IPS-20b (cell line): ENCODE measurements around the gene ZMYM3.
"Not testable (repeated sequence)": the region's sequence is repeated elsewhere in the genome, so short reads cannot be mapped to it uniquely, and the experiment has no call there.

ENCODE experiments used
- H3K27ac ChIP-seq: one replicate; pipeline ENCODE4 v1.5.1; 2013; ENCODE audit warnings: low read length
- H3K27me3 ChIP-seq: 2 replicates; pipeline ENCODE4 v1.6.1; 2013; ENCODE audit warnings: mild to moderate bottlenecking, low read length, inconsistent platforms; ENCODE audit not compliant: insufficient read depth
- H3K36me3 ChIP-seq: 2 replicates; pipeline ENCODE4 v1.6.1; 2013; ENCODE audit warnings: low read depth, mild to moderate bottlenecking, inconsistent platforms, low read length, moderate library complexity; ENCODE audit not compliant: insufficient read depth
- H3K4me1 ChIP-seq: 2 replicates; pipeline ENCODE4 v1.6.1; 2013; ENCODE audit warnings: mild to moderate bottlenecking, control low read depth, inconsistent platforms, low read length, moderate library complexity; ENCODE audit not compliant: insufficient read depth
- H3K4me3 ChIP-seq: 2 replicates; pipeline ENCODE4 v1.5.1; 2013; ENCODE audit warnings: mild to moderate bottlenecking, low read length, inconsistent platforms
- H3K9ac ChIP-seq: 2 replicates; pipeline ENCODE4 v1.6.1; 2013; ENCODE audit warnings: low read depth, mild to moderate bottlenecking, inconsistent platforms, low read length, moderate library complexity
- H3K9me3 ChIP-seq: 2 replicates; pipeline ENCODE4 v1.6.1; 2013; ENCODE audit warnings: mild to moderate bottlenecking, low read depth, low read length, inconsistent platforms; ENCODE audit not compliant: insufficient read depth

Gene ZMYM3

DNA sequence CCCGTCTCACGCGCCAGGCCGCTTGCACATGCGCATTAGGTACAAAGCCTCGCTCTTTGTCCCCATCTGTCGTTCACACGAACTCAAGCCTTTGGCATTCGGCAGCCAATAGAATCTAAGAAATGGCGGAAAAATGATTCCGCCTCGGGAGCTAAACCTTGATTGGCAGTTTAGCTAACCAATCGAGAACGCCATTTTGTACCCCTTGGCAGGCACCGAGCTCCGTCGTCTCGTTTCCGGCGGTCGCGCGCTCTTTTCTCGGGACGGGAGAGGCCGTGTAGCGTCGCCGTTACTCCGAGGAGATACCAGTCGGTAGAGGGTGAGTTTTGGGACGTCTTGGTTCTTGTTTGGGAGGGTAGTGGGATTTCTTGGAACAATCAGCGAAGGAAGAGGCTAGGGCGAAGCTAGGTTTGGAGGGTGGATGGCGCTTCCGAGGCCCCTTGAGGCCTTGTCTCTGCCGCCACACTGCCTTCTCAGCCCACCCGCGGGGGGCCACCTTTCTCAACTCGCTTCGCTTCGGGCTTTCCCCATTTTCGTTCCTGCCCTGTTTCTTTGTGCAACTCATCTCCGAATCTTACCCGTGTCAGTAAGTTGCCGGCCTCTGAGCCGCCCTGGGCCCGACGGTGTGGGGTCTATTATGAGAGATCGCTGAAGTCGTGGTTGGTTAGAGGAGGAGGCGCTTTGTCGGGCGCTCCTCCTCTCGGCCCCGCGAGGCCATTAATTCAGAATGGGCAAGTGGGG, 29.6 kb upstream of the ZMYM3 start, which contains the start of gene NONO:
NONO (plus strand) TSS at position 233 of the 741 bp plus-strand sequence. CDS start 7,003 bp downstream, outside the sequence.
- no peaks in the 10 kb centered on the region for H3K27me3 ChIP-seq
- peaks cover 6% of the 10 kb centered on the region for H3K4me1 ChIP-seq
- peak within 1 kb of the TSS; percentile 80 for H3K27ac ChIP-seq

DNA sequence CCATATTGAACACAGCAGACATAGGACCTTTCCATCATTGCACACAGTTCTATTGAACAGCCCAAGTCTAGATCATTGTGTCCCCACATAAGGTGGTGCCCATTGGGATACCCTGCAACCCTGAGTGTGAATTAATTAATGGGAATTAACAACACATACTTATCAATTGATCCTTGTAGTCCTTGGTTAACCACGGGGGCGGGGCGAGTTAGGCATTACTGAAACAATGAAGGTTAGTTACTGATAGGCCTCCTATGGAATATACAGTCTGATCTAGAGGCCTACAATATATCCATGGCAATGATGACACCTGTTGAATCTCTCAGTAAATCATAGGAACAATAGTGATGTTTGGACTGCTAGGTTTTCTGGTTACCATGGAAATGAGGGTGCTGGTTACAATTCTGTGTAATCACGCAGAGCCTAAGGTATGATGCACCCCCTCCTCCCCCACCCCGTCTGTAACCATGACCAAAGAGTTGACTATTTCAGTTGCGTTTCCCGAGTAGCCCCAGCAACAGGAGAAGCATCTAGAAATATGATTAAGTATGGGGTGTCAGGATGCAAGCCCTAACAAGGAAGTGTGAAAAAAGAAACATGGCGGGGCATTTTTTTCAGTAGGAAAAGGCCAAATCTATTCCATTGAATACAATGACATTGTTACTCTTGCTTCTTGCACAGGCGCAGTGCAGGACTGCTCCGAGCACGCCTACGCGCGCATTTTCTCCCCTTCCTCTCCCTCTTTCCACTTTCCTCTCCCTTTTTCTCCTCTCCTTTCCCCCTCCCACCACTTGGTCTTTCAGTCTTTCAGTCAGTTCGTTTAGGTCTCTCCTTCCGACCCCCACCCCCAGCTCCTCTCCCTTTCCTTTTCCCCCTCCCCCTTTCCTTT, 28.8 kb upstream of the ZMYM3 start:
- Histone ChIP-seq H3K4me1 (peaks cover 6% of the 10 kb centered on the region), H3K9ac (peak overlapping the region; percentile 80; the same call in 1 of the 2 replicates), H3K9me3 (no peaks in the 10 kb centered on the region), H3K4me3 (peak overlapping the region; percentile 72), H3K36me3 (peaks cover 34% of the 10 kb centered on the region; the same call in 1 of the 2 replicates), H3K27me3 (no peaks in the 10 kb centered on the region), H3K27ac (peak overlapping the region; percentile 80)

More for the DNA sequence above, 29.6 kb upstream of the ZMYM3 start, which contains the start of gene NONO:
- Histone ChIP-seq H3K9ac (peak within 1 kb of the TSS; percentile 100), H3K9me3 (no peaks in the 10 kb centered on the region), H3K36me3 (peaks cover 39% of the 10 kb centered on the region; the same call in 1 of the 2 replicates), H3K4me3 (peak within 1 kb of the TSS; percentile 97)

GRCh38 chrX:71281300-71281699, 27.4 kb upstream of the ZMYM3 start:
- H3K4me1 ChIP-seq, H3K9ac ChIP-seq, H3K27me3 ChIP-seq, H3K9me3 ChIP-seq, H3K4me3 ChIP-seq, H3K27ac ChIP-seq: not testable (repeated sequence)
- H3K36me3 ChIP-seq = peaks cover 22% of the 10 kb centered on the region; the same call in 1 of the 2 replicates

- not testable (repeated sequence) for H3K9ac ChIP-seq, H3K36me3 ChIP-seq, H3K27ac ChIP-seq, H3K9me3 ChIP-seq, H3K27me3 ChIP-seq, H3K4me3 ChIP-seq, H3K4me1 ChIP-seq
Observed at GRCh38 chrX:71272313-71272712, 18.4 kb upstream of the ZMYM3 start.

- H3K9ac ChIP-seq = no peak overlapping the region
- H3K9me3 ChIP-seq = no peaks in the 10 kb centered on the region
- H3K4me1 ChIP-seq = no peaks in the 10 kb centered on the region
- H3K27me3 ChIP-seq = no peaks in the 10 kb centered on the region
- no peak overlapping the region for H3K27ac ChIP-seq
- no peaks in the 10 kb centered on the region for H3K36me3 ChIP-seq
- no peak overlapping the region for H3K4me3 ChIP-seq
Observed at GRCh38 chrX:71269801-71270395, 16.0 kb upstream of the ZMYM3 start.

GRCh38 chrX:71268624-71269023, 14.7 kb upstream of the ZMYM3 start:
- H3K36me3 ChIP-seq, H3K4me3 ChIP-seq, H3K4me1 ChIP-seq, H3K27me3 ChIP-seq, H3K9ac ChIP-seq, H3K9me3 ChIP-seq, H3K27ac ChIP-seq: not testable (repeated sequence)

DNA sequence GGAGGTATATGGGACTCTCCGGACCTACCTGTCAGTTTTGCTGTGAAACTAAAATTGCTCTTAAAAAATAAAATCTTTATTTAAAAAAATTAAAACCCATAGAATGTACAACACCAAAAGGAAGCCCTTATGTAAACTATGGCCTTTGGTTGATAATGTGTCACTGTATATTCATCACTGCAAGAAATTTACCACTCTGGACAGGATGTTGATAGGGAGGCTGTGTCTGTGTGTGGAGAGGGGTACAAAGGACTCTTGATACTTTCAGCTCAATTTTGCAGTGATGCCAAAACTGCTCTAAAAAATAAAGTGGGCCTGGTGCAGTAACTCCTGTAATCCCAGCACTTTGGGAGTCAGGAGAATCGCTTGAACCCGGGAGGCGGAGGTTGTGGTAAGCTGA, 2.9 kb upstream of the ZMYM3 start:
- Histone ChIP-seq H3K36me3 (no peaks in the 10 kb centered on the region), H3K9me3 (no peaks in the 10 kb centered on the region), H3K4me3 (no peak overlapping the region), H3K27ac (no peak overlapping the region), H3K27me3 (no peaks in the 10 kb centered on the region), H3K4me1 (peaks cover 3% of the 10 kb centered on the region; the same call in 1 of the 2 replicates), H3K9ac (no peak overlapping the region)

GRCh38 chrX:71256051-71256450, 2.1 kb upstream of the ZMYM3 start:
- H3K4me3 ChIP-seq = no peak overlapping the region
- H3K9ac ChIP-seq = peak overlapping the region; percentile 90; the same call in 1 of the 2 replicates
- no peak overlapping the region for H3K27ac ChIP-seq
- H3K27me3 ChIP-seq = no peaks in the 10 kb centered on the region
- H3K9me3 ChIP-seq = no peaks in the 10 kb centered on the region
- H3K36me3 ChIP-seq = peaks cover 1% of the 10 kb centered on the region; the same call in 1 of the 2 replicates
- peaks cover 3% of the 10 kb centered on the region; the same call in 1 of the 2 replicates for H3K4me1 ChIP-seq

DNA sequence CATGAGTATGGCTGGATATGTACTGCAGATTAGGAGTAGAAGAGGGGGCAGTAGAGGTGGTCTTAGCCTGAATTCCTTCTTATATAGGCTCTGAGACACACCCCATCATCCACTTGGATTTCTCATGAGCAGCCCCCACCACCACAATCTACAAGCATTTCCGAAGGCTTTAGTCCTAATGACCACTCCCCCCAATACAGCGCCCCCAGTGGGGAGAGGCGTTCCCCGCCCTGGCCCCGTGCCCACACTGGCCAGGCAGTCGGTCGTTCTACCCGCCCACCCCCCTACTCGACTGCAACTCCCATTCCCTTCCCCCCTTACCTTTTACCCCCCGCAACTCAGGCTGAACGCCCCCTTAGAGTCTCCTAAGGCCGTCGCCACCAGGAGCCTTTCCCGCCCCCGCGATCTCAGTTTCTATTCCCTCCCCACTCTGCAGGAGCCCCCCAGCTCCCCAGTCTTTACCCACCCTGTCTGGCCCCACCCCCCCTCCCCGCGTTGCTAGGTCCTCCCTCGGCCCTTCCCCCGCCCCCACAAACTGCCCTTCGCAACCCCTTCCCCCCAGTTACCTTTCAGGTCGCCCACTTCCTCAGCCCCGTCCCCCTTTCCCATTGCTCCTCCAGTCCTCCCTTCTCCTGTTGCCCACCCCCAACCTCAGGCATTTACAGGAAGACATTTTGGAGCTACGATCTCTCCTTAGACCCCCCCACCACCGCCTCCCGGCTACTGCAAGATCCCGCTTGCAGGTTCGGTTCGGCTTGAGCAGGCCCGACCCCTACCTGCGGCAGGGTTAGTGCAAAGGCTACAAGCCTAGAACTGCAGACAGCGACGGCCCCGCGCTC, 468 bp downstream of the ZMYM3 start:
- peak overlapping the region; percentile 56 for H3K27ac ChIP-seq
- H3K36me3 ChIP-seq = peaks cover 26% of the 10 kb centered on the region
- H3K9me3 ChIP-seq = no peaks in the 10 kb centered on the region
- H3K4me3 ChIP-seq = peak overlapping the region; percentile 90
- H3K4me1 ChIP-seq = peaks cover 3% of the 10 kb centered on the region; the same call in 1 of the 2 replicates
- peak overlapping the region; percentile 90; the same call in 1 of the 2 replicates for H3K9ac ChIP-seq
- no peaks in the 10 kb centered on the region for H3K27me3 ChIP-seq

DNA sequence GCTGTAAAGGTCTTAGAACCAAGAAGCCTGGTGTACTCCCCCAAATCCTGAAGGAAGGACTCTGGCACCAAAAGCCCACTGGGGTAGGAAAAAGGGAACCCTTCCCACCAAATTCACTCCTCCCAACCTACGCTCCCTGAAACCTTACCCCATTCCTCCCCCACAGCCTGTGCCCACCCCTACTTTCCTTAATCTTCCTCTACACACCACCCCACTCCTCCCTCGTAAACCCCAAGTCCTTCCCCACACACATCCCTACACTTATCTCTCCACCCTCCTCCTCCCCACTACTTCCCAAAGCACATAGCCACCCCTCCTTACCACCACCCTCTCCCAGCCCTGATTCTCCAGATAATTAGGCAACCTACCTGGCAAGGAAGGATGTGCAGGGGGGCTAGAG, 1.7 kb downstream of the ZMYM3 start:
- Histone ChIP-seq H3K9me3 (no peaks in the 10 kb centered on the region), H3K4me1 (peaks cover 3% of the 10 kb centered on the region; the same call in 1 of the 2 replicates), H3K4me3 (peak overlapping the region; percentile 90), H3K27me3 (no peaks in the 10 kb centered on the region), H3K27ac (peak overlapping the region; percentile 77), H3K9ac (peak overlapping the region; percentile 76; the same call in 1 of the 2 replicates), H3K36me3 (peaks cover 39% of the 10 kb centered on the region)
